NCI-H82 treated with DMSO at 0.1 percent for 48 hours (cell line): ENCODE data around the gene ISM2.

ENCODE experiments used
- DNase-seq: peaks from one replicate; lab custom pipeline; 2025; ENCODE audit not compliant: unreplicated experiment; lab: John Stamatoyannopoulos, UW

The ISM2 gene

GRCh38 chr14:77508876-77509275 lies 10.3 kb upstream of the ISM2 start:
- DNase-seq, result no peak

- DNase-seq, result no peak
Observed at GRCh38 chr14:77508249-77508648, 9.6 kb upstream of the ISM2 start.

- DNase-seq, result no peak
Observed at GRCh38 chr14:77507762-77508161, 9.1 kb upstream of the ISM2 start.

GRCh38 chr14:77505031-77505430 lies 6.4 kb upstream of the ISM2 start:
- DNase-seq, result no peak

- DNase-seq, result no peak
Observed at GRCh38 chr14:77503138-77503537, 4.5 kb upstream of the ISM2 start.

GRCh38 chr14:77502109-77502782 lies 3.6 kb upstream of the ISM2 start:
- DNase-seq, result no peak

GRCh38 chr14:77498984-77499527 lies 440 bp upstream of the ISM2 start:
- DNase-seq, result no peak

GRCh38 chr14:77495334-77495733 lies 3.3 kb downstream of the ISM2 start:
- no peak for DNase-seq

- DNase-seq, result no peak
Observed at GRCh38 chr14:77491056-77491455, 7.6 kb downstream of the ISM2 start.

GRCh38 chr14:77490347-77490986 lies 8.1 kb downstream of the ISM2 start:
- DNase-seq, result no peak

GRCh38 chr14:77489041-77489440 lies 9.6 kb downstream of the ISM2 start:
- no peak for DNase-seq

GRCh38 chr14:77488558-77488957 lies 10.1 kb downstream of the ISM2 start:
- DNase-seq, result no peak

GRCh38 chr14:77485901-77486678 lies 12.5 kb downstream of the ISM2 start:
- no peak for DNase-seq

- no peak for DNase-seq
Observed at GRCh38 chr14:77485256-77485655, 13.4 kb downstream of the ISM2 start.

- DNase-seq, result no peak
Observed at GRCh38 chr14:77482422-77482821, 16.2 kb downstream of the ISM2 start.

- DNase-seq, result no peak
Observed at GRCh38 chr14:77478796-77479195, 19.8 kb downstream of the ISM2 start.

GRCh38 chr14:77478029-77478428 lies 20.6 kb downstream of the ISM2 start:
- DNase-seq, result no peak

- DNase-seq, result no peak
Observed at GRCh38 chr14:77475432-77476115, 23.0 kb downstream of the ISM2 start.

- no peak for DNase-seq
Observed at GRCh38 chr14:77474479-77475177, 24.0 kb downstream of the ISM2 start.

GRCh38 chr14:77473921-77474320 lies 24.7 kb downstream of the ISM2 start:
- DNase-seq, result no peak
